CD4-positive, alpha-beta T cell treated with Interleukin-1 beta for 1 hour (primary cell): ENCODE data around the gene ZNF736.
"Not testable (repeated sequence)": the region's sequence is repeated elsewhere in the genome, so short reads cannot be mapped to it uniquely, and the experiment has no call there.

Experiments
- DNase-seq, 2 donors: peaks; one replicate each; pipeline ENCODE4 v3.0.0-alpha.2; 2020 to 2022

The ZNF736 gene

GRCh38 chr7:64313740-64314491 is at the start of gene ZNF736:
Gene ZNF736 (plus strand): TSS chr7:64313961. CDS start chr7:64314151, 190 bp downstream.
- peak; percentile 91 to 92 for DNase-seq

- no peak for DNase-seq
Observed at GRCh38 chr7:64266341-64266919, 47.3 kb upstream of the ZNF736 start.

GRCh38 chr7:64277630-64278029 is 36.1 kb upstream of the ZNF736 start:
- no peak for DNase-seq

- DNase-seq = no peak
Observed at GRCh38 chr7:64294701-64295420, 18.9 kb upstream of the ZNF736 start.

GRCh38 chr7:64297418-64297817 is 16.3 kb upstream of the ZNF736 start:
- DNase-seq = not testable (repeated sequence)

- no peak for DNase-seq
Observed at GRCh38 chr7:64300641-64301405, 12.9 kb upstream of the ZNF736 start.

- DNase-seq = peak; percentile 95
Observed at GRCh38 chr7:64307254-64308015, 6.3 kb upstream of the ZNF736 start.

- no peak for DNase-seq
Observed at GRCh38 chr7:64308016-64308270, 5.8 kb upstream of the ZNF736 start.

GRCh38 chr7:64310426-64310825 is 3.3 kb upstream of the ZNF736 start:
- DNase-seq = no peak

- no peak for DNase-seq
Observed at GRCh38 chr7:64312826-64313225, 935 bp upstream of the ZNF736 start.

GRCh38 chr7:64314566-64314965 is 805 bp downstream of the ZNF736 start:
- DNase-seq = no peak

- DNase-seq = not testable (repeated sequence)
Observed at GRCh38 chr7:64316031-64316742, 2.4 kb downstream of the ZNF736 start.

GRCh38 chr7:64320547-64321513 is 7.1 kb downstream of the ZNF736 start:
- DNase-seq = no peak

GRCh38 chr7:64324166-64324565 is 10.4 kb downstream of the ZNF736 start:
- not testable (repeated sequence) for DNase-seq

- not testable (repeated sequence) for DNase-seq
Observed at GRCh38 chr7:64348713-64349210, 35.0 kb downstream of the ZNF736 start.

- DNase-seq = no peak
Observed at GRCh38 chr7:64359543-64359942, 45.8 kb downstream of the ZNF736 start.

GRCh38 chr7:64371116-64371515 is 57.4 kb downstream of the ZNF736 start:
- DNase-seq = no peak

- no peak for DNase-seq
Observed at GRCh38 chr7:64373017-64373416, 59.3 kb downstream of the ZNF736 start.

GRCh38 chr7:64400401-64400800 is 86.6 kb downstream of the ZNF736 start:
- DNase-seq = no peak
